Hematopoietic multipotent progenitor cell treated with erythropoietin and hydrocortisone succinate and interleukin-3 and kit ligand, for 17 days (in vitro differentiated cells): Measurements from ENCODE around the gene CLPTM1.
A peak's percentile ranks its signal among the peaks of the same experiment; 100 is the strongest.
"Not testable (repeated sequence)": the region's sequence is repeated elsewhere in the genome, so short reads cannot be mapped to it uniquely, and the experiment has no call there.

ENCODE experiments used
- DNase-seq: peaks from one replicate; pipeline ENCODE4 v3.0.0-alpha.2; 2015; ENCODE audit warnings: low spot score

CLPTM1 gene

DNA sequence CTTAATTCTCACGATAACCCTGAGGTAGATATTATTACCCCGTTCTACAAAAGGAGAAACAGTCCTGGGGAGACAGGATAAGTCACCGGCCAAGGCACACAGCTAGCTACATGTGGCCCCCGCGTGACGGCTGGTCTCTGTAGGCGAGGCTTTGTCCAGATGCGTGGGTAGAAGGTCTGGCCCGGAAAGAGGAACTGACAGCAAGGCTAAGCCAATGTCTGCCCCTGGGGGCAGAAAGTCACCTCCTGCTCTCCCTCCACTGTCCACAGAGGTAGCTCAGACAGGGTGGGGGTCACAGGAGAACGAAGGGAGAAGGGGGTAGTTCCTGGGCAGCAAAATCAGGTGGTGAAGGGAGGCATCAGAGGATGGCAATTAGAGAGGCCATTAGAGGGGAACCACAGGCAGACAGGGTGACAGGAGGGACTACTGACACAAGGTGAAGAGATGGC is 11.4 kb upstream of the CLPTM1 start:
- DNase-seq, result no peak

DNA sequence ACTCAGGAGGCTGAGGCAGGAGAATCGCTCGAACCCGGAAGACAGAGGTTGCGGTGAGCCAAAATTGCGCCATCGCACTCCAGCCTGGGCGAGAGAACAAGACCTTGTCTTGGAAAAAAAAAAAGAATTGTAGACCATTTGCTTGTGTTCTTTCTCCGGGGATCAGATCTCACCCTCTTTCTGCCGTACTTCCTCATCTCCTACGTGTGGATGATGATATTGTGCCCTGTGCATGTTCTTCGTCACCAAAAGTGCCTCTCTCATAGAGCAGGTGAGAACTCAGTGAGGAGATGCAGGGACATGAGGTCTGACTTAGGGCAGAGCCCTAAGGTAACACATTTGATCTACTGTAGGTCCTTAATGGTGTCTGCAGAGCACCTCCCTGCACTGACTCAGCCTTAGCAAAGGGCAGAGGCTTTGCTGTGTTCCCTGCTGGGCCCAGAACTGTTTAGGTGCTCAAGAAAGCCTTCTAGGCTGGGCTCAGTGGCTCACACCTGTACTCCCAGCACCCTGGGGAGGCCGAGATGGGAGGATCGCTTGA is 8.1 kb upstream of the CLPTM1 start:
- no peak for DNase-seq

DNA sequence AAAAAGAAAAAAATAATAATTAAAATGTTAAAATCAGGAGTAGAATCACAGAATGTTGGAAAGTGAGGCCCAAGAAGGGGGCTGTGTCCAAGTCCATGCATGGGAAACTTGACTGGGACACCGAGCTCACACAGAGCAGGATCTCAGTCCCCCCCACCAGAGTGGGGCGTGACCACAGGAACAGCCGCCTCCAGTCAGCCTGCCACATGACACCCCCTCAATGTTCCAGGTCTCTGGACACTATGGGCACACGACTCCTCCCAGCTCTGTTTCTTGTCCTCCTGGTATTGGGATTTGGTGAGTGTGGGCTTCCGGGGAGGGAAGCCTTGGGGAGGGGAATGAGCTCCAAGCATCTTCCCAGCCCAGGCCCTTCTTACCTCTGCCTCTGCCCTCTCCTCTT is 6.9 kb upstream of the CLPTM1 start:
- DNase-seq, result no peak

DNA sequence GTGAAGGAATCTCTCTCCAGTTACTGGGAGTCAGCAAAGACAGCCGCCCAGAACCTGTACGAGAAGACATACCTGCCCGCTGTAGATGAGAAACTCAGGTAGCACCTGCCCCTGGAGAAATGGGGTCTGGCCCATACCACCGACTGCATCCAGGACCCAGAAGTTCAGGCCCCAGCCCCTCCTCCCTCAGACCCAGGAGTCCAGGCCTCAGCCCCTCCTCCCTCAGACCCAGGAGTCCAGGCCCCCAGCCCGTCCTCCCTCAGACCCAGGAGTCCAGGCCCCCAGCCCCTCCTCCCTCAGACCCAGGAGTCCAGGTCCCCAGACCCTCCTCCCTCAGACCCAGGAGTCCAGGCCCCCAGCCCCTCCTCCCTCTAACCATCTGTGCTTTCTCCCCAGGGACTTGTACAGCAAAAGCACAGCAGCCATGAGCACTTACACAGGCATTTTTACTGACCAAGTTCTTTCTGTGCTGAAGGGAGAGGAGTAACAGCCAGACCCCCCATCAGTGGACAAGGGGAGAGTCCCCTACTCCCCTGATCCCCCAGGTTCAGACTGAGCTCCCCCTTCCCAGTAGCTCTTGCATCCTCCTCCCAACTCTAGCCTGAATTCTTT is 6.3 kb upstream of the CLPTM1 start:
- DNase-seq, result no peak

DNA sequence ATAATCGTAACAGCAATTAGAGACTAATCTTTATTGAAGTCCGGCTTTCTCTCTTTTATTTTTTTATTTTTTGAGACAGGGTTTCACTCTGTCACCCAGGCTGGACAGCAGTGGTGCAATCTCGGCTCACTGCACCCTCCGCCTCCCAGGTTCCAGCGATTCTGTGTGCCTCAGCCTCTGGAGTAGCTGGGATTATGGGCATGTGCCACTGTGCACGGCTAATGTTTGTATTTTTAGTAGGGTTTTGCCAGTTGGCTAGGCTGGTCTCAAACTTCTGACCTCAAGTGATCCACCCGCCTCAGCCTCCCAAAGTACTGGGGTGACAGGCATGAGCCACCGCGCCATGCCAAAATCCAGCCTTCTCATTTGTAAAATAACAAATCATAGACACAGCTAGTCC is 5.6 kb upstream of the CLPTM1 start:
- no peak for DNase-seq

DNA sequence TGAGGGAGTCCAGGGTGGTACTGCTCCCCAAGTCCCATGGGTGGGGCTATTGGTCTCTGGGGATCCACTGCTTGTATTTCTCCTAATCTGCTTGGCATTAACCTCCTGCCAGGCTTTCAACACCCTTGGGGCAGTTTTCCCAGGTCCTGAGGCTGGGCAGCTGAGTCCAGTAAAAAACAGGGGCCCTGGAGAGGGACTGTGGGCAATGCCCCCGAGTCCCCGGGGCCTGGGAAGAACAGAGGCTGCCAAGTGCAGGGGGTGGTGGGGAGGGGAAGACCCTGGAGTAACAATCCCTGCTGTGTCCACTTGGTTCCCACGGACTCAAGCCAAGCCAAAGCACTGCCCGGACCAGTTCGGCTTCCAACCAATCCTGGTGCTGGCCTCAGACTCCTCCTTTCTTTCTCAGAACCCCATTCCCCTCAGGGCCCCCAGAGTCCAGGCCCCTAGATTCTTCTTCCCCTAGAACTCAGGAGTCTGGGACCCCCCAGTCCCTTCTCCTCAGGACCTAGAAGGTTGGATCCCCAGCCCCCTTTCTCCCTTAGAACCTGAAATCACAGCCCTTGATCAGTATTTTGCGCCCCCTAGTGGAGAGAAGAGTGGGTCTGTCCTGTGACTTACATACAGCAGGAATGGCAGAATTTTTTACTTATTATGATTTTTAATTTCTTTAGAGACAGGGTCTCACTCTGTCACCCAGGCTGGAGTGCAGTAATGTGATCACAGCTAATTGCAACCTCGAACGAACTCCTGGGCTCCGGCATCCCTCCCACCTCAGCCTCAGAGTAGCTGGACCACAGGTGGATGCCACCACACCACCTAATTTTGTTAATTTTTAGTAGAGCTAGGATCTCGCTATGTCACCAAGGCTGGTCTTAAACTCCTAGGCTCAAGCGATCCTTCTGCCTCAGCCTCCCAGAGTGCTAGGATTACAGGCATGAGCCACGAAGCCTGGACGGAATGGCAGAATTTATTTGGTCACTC is 3.7 kb upstream of the CLPTM1 start:
- DNase-seq, result peak; percentile 89

DNA sequence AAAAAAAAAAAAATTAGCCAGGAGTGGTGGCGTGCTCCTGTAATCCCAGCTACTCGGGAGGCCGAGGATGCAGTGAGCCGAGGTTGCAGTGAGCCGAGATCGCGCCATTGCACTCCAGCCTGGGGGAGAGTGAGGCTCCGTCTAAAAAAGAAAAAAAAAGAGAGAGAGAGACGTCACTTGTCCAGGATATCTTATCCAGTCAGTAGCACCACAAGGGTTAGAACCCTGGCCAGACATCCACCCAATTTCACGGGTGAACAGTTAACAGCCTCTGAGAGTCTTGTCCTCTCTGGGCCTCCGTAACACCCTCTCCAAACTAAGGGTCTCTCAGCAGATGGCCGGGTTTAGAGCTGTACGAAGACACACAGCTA is 917 bp upstream of the CLPTM1 start:
- no peak for DNase-seq

DNA sequence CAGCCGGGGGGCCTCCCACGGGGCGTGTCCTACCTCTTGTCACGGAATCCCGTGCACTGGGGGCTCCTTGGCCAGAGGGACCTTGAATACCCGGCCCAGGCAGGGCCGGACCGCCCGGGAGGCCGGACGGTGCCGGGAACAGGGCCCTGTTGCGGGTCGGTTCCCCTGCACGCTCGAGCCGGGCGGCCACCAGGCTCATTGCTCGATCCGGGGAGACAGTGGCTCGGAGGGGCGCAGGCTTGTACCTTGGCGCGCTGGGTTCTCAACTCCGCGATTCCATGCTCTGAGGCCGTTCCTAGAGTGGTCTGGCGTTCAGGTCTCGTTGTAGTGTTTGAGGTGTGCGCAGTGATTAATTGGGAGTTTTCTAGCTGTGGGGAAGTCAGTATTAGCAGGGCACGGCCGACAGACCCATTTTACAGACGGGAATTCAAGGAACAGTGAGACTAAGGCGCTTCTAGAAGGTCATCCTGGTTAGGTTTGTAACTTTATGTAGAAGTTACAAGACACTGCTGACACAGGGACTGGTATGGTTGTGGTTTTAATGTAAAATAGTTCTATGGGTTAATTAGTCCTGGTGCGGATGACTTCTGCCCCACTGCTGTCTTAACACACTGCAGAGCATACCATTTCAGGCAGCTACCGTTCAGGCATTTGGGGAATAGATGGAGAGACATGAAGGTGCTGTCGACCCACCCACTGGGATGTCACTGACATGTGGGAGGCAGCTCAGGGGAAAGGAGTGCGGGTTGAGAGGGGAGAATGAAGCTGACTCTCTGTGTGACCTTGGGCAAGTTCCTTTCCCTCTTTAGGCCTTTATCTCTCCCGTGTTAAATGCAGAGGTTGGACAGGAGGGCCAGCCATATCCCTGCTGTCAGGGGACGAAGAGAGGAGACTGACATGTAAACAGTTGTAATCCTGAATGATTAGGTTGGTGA is 592 bp downstream of the CLPTM1 start:
- DNase-seq, result peak; percentile 15

DNA sequence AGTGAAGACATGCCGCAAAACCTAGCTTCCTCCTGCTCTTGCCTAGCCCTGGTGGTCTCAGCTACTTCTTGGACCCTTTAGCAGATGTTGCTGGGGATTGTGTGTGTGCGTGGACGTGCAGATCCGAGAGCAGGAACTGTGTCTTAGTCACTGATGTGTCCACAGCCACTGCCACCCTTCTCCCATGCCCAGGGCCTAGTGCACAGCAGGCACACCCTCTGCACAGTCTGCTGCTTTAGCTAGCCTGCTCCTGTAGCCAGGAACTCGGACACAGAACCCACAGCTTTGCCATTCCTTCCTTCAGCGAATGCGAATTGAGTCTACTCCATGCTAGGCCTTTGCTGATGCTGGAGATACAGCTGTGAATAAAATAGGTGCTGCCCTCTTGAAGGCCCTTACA is 2.3 kb downstream of the CLPTM1 start:
- no peak for DNase-seq

DNA sequence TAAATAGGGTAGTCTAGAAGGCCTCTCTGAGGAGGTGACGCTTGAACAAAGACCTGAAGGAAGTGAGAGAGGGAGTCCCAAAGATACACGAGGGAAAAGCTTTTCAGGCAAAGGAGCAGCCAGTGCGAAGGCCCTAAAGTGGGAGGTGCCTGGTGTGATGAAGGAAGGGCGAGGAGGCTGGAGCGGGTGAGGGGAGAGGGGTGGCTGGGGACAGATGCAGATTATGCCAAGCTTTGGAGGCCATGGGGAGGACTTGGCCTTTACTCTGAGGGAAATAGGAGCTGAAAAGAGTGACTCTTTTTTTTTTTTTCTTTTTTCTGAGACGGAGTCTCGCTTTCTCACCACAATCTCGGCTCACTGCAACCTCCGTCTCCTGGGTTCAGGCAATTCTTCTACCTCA is 2.9 kb downstream of the CLPTM1 start:
- DNase-seq, result no peak

DNA sequence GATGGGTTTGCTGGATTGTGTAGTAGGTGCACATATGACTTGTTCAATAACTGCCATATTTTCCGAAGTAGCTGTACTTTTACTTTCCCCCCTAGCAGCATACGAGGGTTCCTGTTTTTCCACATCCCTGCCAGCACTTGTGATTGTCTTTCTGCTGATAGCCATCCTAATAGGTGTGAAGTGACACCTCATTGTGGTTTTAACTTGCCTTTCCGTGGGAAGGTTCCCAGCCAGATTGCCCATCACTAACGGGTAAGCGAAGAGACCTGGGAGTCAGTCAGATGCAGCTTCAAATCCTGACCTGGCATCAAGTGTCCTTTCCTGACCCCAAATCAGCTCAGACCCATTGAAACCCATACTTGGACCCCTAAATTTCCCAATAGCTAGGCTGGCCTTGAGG is 4.5 kb downstream of the CLPTM1 start:
- DNase-seq, result no peak

DNA sequence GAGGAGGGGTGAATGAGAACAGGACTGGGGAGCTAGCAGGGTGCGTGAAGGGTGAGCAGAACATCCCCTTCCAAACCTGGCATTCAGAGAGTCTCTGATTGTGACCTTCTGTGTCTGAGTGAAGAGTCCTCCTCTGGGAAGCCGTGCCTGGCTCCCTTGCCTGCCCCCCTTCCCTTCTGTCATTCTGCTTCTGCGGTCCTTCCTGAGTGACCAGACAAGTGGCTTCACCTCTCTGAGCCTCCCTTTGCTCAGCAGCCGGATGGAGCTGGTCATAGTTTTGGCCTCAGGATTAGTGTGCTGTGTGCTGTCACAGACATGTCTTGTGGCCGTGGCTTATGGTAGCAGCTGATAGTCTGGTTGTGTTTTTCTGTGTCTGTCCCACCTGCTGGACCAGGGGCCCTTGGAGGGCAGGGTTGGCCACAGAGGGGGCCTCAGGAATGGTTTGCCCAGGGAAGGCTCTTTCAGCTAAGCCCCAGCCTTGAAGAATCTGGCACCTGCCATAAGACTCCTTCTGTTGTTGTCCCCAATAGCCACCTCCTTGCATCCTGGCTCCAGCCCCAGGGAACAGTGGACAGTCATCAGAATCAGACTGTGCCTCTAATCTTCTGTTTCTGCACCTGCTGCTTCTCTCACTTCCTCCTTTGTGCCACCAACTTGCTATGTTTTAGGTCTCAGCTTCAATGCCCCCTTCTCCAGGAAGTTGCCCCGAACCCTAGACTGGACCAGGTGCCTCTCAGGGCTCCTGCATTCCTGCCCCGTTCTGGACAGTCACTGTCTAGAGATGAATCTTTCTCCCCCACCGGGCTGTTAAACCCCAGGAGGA is 5.9 kb downstream of the CLPTM1 start:
- DNase-seq, result no peak

DNA sequence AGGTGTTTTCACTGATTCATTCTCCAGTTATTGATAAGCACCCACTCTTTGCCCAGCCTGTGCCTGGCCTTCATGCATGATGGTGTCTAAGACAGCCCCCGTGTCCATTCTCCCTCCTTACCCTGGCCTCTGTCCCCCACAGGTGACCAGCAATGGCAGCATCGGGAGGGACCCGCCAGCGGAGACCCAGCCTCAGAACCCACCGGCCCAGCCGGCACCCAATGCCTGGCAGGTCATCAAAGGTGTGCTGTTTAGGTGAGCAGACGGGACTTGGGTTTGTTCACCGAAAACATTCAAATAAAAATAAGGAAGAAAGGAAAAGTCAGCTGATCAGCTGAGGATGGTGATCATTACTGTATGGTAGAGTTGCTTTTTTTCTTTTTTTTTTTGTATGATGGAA is 6.6 kb downstream of the CLPTM1 start:
- no peak for DNase-seq

DNA sequence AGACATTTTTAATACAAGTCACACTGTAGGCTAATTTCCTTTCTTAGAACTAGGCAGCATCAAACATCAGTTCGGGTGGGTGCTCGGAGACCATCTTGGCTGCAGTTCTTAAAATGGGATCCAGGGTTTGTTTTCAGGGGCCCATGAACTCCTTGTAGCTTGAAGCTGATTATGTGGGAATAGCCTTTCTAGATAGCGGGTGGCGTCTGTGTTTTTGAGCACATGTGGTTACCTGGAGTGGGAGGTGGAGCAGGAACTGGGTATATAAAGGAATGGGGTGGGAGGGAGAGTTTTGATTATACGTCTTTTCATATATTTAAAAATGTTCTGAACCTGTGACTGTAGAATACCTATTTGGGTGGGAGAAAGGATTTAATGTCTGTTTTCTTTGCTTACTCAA is 12.9 kb downstream of the CLPTM1 start:
- no peak for DNase-seq

DNA sequence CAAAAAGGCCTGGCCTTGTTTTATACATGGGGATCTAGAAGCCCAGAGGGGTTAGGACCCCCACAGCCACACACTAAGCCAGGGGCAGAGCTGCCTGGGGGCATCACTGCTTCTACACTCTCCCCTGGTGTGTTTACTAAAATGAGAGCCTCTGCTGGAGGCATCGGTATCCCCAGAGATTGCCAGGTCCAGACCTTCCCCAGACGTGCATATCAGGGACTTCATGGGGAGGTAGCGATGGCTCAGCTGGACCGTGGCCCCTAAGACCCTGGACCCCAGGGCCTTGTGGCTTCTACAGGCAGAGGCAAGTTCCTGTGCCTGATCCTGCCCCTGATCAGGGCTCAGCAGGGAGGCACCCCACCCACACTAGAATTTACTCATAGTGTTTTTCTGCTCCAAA is 13.5 kb downstream of the CLPTM1 start:
- DNase-seq, result no peak

DNA sequence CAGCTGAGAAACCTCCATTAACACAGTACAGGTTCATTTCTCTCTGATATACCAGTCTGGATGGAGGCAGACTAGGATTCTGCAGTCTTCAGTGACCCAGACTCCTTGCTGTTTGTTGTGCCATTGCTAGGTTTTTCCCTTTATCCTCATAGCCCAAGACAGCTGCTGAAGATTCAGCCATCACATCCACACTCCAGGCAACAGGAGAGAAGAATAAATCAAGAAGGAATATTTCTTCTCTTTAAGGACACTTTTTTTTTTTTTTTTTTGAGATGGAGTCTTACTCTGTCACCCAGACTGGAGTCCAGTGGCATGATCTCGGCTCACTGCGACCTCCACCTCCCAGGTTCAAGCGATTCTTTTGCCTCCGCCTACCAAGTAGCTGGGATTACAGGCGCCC is 14.3 kb downstream of the CLPTM1 start:
- DNase-seq, result no peak

DNA sequence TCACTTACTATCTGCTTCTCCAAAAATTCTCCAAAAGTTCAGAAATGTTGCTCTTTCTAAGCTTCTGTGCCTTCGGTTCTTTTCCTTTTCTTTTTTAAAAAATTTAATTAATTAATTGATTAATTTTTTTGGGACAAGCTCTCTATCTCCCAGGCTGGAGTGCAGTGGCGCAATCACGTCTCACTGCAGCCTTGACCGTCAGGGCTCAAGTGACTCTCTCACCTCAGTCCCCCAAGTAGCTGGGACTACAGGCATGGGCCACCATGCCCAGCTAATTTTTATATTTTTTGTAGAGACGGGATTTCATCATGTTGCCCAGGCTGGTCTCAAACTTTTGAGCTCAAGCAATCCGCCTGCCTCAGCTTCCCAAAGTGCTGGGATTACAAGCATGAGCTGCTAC is 16.3 kb downstream of the CLPTM1 start:
- DNase-seq, result not testable (repeated sequence)

DNA sequence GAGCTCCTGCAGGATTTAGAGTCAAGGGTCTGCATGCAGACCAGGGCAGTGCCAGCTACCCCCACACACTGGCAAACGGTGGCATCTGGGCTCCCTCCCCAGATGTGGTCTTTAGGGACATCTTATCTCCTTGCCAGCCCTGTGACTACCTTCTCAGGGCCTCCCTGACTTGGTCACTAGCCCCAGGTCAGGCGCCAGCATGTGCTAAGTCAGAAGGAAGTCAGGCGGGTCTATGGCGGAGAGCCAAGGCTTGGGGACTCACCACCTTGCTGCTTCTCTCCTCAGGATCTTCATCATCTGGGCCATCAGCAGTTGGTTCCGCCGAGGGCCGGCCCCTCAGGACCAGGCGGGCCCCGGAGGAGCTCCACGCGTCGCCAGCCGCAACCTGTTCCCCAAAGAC is 17.6 kb downstream of the CLPTM1 start:
- DNase-seq, result no peak

DNA sequence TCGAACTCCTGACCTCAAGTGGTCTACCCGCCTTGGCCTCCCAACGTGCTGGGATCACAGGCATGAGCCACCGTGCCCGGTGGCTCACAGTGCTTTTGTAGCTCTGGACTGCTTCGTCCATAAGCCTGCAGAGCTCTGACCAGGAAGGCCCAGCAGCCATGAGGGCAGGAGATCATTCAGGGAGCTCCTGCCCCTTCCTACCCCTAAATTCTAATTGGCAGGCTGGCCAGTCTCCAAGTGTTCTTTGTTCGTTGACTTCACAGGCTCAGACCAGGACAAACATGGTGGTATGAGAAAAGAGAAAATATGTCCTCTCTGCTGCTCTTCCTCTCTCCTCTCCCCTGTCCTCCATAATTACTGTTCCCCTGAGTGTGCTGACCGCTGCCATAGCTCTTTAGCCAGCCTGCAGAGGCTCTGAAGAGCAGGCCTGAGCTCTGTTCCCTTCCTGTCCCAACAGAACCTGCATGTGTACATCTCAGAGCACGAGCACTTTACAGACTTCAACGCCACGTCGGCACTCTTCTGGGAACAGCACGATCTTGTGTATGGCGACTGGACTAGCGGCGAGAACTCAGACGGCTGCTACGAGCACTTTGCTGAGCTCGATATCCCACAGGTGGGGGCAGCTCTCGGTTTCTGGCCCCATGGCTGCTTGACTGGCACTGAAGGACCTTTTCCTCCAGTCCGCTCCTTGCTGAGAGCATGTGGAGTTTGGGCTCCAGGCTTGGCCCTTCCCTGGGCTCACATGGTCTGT is 19.0 kb downstream of the CLPTM1 start:
- no peak for DNase-seq

DNA sequence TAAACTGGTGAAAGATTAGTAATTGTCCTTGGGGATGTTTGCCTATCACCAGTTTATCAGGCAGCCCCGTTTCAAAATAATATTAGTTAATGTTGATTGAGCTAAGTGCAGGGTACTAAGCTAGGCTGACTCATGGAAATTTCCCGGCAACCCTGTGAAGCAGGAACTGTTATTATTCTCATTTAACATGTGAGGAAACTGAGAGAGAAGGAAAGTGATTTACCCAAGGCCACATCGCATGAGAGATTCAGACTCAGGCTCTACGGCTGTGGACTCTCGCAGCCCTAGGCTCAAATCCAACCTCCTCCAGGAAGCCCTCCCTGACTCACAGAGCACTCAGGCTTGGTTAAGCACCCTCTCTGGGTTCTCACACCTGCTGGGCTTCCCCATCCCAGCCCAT is 19.7 kb downstream of the CLPTM1 start:
- DNase-seq, result no peak

DNA sequence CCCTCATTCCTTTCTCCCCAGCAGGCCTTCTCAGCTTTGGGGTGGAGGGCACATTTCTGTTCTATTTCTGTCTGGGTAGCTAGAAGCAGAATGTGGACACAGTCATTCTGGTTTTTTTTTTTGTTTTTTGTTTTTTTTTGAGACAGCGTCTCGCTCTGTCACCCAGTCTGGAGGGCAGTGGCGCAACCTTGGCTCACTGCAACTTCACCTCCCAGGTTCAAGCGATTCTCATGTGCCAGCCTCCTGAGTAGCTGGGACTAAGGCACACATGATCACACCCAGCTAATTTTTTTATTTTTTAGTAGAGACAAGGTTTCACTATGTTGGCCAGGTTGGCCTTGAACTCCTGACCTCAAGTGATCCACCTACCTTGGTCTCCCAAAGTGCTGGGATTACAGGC is 20.3 kb downstream of the CLPTM1 start:
- DNase-seq, result no peak
